HG03045 (cell line): ENCODE results near the gene VRK1.
"Not testable (repeated sequence)": the region's sequence is repeated elsewhere in the genome, so short reads cannot be mapped to it uniquely, and the experiment has no call there.

Experiments used
- ATAC-seq: cut with Tn5 transposase; IDR thresholded peaks from one replicate; pipeline ENCODE4 v1.9.1; 2021; ENCODE audit warnings: mild to moderate bottlenecking, moderate library complexity; ENCODE audit not compliant: unreplicated experiment

VRK1 gene

GRCh38 chr14:96867634-96868033 is 70.5 kb downstream of the VRK1 start:
- no peak for ATAC-seq

GRCh38 chr14:96874127-96874526 is 76.9 kb downstream of the VRK1 start:
- no peak for ATAC-seq

- no peak for ATAC-seq
Measured at GRCh38 chr14:96876747-96877146, 79.6 kb downstream of the VRK1 start.

GRCh38 chr14:96881713-96882112 is 84.5 kb downstream of the VRK1 start:
- ATAC-seq = peak; percentile 52

DNA sequence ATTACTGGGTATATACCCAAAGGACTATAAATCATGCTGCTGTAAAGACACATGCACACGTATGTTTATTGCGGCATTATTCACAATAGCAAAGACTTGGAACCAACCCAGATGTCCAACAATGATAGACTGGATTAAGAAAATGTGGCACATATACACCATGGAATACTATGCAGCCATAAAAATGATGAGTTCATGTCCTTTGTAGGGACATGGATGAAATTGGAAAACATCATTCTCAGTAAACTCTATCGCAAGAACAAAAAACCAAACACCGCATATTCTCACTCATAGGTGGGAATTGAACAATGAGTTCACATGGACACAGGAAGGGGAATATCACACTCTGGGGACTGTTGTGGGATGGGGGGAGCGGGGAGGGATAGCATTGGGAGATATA is 86.8 kb downstream of the VRK1 start:
- not testable (repeated sequence) for ATAC-seq

DNA sequence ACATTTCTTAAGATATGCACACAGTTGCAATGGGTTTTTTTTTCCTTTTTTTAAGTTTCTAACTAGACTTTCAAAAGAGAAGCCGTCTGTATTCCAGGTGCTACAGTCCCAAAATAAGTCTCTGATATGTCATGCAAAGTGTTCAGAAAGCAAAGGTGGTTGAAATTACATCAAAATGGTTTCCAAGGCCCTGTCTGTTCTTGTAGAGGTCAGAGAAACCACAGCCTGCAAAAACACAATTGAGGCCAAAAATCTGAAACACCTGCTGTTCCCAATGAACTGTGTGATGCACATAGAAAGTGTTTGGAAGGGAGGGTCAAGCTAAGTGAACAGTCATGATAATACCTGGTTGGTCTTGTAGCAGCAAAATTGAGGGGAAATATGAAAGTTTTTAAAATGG is 91.0 kb downstream of the VRK1 start:
- peak; percentile 93 for ATAC-seq

DNA sequence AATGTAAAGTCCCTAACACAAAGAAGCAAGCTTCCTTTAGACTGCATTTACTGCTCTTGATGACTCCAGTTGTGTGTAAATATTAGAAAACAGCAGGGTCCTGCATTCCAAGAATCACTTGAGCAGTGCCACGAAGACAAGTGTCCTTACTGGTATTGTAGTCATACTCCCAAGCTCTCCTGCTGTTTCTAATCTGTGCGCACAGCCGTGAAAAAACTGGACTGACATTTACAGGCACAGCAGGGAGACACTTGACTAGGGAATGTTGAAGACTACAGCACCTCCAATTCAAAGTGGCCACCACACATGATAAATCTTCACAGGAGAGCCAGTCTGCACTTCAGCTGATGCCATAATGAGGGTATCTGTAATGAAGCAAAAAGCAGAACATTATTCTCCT is 91.4 kb downstream of the VRK1 start:
- ATAC-seq = no peak

DNA sequence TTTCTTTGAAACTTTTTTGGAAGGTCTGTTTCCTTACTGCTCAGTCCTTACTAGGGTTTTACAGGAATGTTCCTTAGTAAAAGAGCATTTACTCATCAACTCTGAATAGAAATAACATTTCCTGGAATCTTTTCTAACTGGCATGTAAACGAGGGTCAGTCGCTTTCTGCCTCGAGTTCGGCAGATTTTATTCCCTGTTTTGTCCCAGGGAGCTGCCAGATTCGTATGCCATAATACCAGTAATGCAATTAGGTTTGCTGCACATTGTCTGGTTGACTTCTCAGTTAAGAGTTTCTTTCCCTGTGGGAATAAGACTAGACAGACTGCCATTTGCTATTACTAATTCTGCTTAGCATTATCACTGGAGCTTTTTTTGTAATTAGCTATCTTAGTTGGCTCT is 91.9 kb downstream of the VRK1 start:
- no peak for ATAC-seq

GRCh38 chr14:96893966-96894622 is 96.9 kb downstream of the VRK1 start:
- ATAC-seq = no peak

DNA sequence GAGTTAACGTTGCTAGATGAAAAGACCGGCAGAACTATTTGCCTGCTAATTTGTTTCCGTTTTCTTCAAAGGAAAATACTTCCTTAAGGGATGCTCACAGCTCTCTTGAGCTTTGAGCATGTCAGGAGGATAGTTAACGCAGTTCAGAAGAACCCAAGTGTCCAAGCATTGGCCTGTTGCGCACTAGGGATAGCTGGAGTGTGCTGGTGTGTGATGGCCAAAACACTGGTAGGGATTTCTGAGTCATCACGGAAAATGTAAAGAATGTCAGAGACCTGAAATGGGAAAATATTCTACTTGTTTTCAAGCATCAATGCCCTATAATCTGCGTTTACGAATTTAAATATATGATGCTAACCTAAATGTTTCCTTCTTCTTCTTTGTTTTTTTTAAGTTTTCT is 97.8 kb downstream of the VRK1 start:
- no peak for ATAC-seq

GRCh38 chr14:96895658-96896271 is 98.6 kb downstream of the VRK1 start:
- peak; percentile 59 for ATAC-seq

GRCh38 chr14:96897184-96897583 is 100.0 kb downstream of the VRK1 start:
- ATAC-seq = no peak

- no peak for ATAC-seq
Measured at GRCh38 chr14:96901227-96901626, 104.0 kb downstream of the VRK1 start.

DNA sequence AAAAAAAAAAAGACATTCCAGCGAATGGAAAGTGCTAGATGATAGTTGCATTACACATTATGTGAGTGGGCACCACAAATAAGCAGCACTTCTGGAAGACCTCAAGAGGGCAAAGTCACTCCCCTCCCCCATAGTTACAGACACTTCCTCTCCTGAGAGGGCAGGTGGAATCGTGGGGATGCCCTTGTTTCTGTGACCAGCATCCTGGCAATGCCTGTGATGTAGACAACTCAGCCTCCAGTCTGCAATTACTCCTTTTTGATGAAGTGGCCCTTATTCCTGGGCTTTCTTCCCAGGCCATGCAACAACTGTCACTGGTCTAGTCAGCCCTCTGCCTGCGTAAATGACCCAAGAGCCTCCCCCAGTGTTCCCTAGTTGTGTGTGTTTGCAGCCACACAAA is 104.8 kb downstream of the VRK1 start:
- ATAC-seq = no peak

- ATAC-seq = no peak
Measured at GRCh38 chr14:96903444-96904023, 106.4 kb downstream of the VRK1 start.

GRCh38 chr14:96904201-96904600 is 107.0 kb downstream of the VRK1 start:
- no peak for ATAC-seq

DNA sequence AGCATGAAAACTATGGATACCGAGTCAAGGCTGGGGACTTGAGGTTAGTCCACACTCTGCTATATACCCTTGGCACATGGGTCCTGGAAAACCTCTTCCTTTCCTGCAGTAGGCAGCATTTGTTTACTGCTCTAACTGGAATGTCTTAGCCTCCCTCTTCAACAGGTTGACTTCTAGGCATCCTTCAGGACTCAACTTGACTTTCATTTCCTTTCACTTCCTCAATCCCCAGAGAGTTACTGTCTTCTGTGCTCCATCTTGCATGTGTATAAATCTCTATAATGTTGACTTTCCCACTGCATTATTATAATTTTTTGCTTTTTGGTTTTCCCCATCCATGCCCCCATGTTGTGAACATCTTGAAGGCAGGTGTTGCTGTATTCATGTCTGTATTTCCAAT is 107.9 kb downstream of the VRK1 start:
- no peak for ATAC-seq

GRCh38 chr14:96905825-96906224 is 108.6 kb downstream of the VRK1 start:
- ATAC-seq = no peak

GRCh38 chr14:96906434-96906833 is 109.3 kb downstream of the VRK1 start:
- ATAC-seq = no peak

GRCh38 chr14:96909841-96910364 is 112.7 kb downstream of the VRK1 start:
- no peak for ATAC-seq

GRCh38 chr14:96911499-96912149 is 114.4 kb downstream of the VRK1 start:
- ATAC-seq = no peak
